PFSK-1 (cell line): ENCODE measurements around the gene ITPRIPL2.

Experiments
- FOXP2 ChIP-seq: optimal IDR thresholded peaks from 2 replicates; pipeline ENCODE3; 2011; ENCODE audit warnings: borderline replicate concordance, control low read depth, inconsistent platforms; ENCODE audit not compliant: insufficient read depth; ENCODE audit errors: extremely low read length, extremely low read depth
- POLR2AphosphoS5 ChIP-seq: IDR thresholded peaks from 2 replicates; pipeline ENCODE4 v1.6.1; 2012; ENCODE audit warnings: low read depth, mild to moderate bottlenecking, control low read depth, low read length, moderate library complexity
- REST ChIP-seq, 2 experiments: IDR thresholded peaks; 2 replicates each; pipeline versions ENCODE4 v1.6.1 to v1.8.0; 2011 to 2012; ENCODE audit warnings: low read depth in 2 of 2, low read length in 2 of 2, control low read depth in 1 of 2, inconsistent platforms in 1 of 2, mild to moderate bottlenecking in 1 of 2, moderate library complexity in 1 of 2; ENCODE audit not compliant: insufficient read depth in 1 of 2
- SIN3A ChIP-seq: IDR thresholded peaks from 2 replicates; pipeline ENCODE4 v1.6.1; 2012; ENCODE audit warnings: mild to moderate bottlenecking, low read length, moderate library complexity, borderline replicate concordance; ENCODE audit not compliant: insufficient read depth

GRCh38 chr16:19126300-19126699 is 12.5 kb downstream of the ITPRIPL2 start:
- TF ChIP-seq REST (IDR thresholded peaks at IDR 0.05; ENCODE audit: insufficient read depth in 1 of 2, low read depth in 2 of 2, low read length in 2 of 2): no peak
- TF ChIP-seq POLR2AphosphoS5: no peak
- TF ChIP-seq SIN3A: no peak
- TF ChIP-seq FOXP2: no peak
